Skeletal muscle tissue (tissue), 4 donors: Measurements from ENCODE around the gene LINGO1. TPM values are rescaled to one million over a fixed set of nuclear protein-coding genes. Genes with fewer than 3 reads are reported as not detected.

ENCODE experiments used
- H3K27ac ChIP-seq: one replicate; pipeline ENCODE4 v1.7.0; 2013; ENCODE audit warnings: mild to moderate bottlenecking, low read depth, low read length, inconsistent platforms
- H3K27me3 ChIP-seq, 3 donors: one replicate each; pipeline ENCODE4 v1.7.0; 2013; ENCODE audit warnings: low read length in 3 of 3; ENCODE audit not compliant: control insufficient read depth in 3 of 3, insufficient read depth in 3 of 3
- H3K36me3 ChIP-seq, 3 donors: one replicate each; pipeline ENCODE4 v1.7.0; 2013; ENCODE audit warnings: low read length in 3 of 3; ENCODE audit not compliant: control insufficient read depth in 3 of 3, insufficient read depth in 3 of 3
- H3K4me1 ChIP-seq, 3 donors: one replicate each; pipeline ENCODE4 v1.7.0; 2013; ENCODE audit warnings: low read length in 3 of 3, mild to moderate bottlenecking in 3 of 3; ENCODE audit not compliant: control insufficient read depth in 3 of 3, insufficient read depth in 3 of 3
- H3K4me3 ChIP-seq, 3 donors: one replicate each; pipeline ENCODE4 v1.7.0; 2013; ENCODE audit warnings: low read length in 3 of 3
- H3K9ac ChIP-seq, 3 donors: one replicate each; pipeline ENCODE4 v1.7.0; 2013; ENCODE audit warnings: low read length in 3 of 3, mild to moderate bottlenecking in 3 of 3, moderate library complexity in 2 of 3, low read depth in 1 of 3
- H3K9me3 ChIP-seq, 3 donors: one replicate each; pipeline ENCODE4 v1.7.0; 2013; ENCODE audit warnings: low read length in 3 of 3; ENCODE audit not compliant: control insufficient read depth in 3 of 3
- total RNA-seq: library from RNA; depleted of rRNA; stranded (reverse); fragments of >200 nt; gene quantifications from one replicate; pipeline ENCODE4 v1.2.3, GENCODE V29; 2014
- donor health status: Osteomylitis.

The LINGO1 gene
- total RNA-seq, 1 donor from 2014 or later: 3.7 TPM

DNA sequence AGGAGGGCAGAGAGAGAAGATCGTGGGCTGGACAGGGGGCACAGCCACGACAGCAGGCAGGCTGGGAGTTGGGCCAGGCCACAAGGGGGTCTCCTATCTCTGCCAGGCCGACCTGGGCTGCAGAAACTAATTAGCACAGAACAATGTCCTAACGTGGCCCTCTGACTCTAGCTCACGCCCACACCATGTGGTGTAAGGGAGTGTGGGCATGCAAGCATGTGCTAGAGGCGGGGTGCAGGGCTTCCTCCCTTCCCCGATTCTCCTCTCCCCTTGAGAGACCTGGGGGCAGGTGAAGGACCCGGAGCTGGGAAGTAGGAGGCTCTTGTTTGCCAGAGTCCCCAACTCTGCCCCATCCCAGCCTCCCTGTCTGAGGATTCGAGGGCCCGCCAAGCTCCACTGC is 65.5 kb downstream of the LINGO1 start:
- H3K4me3 ChIP-seq: no peak overlapping the region
- H3K27me3 ChIP-seq: peaks cover 0 to 5% (median 4%) of the 10 kb centered on the region in 3 donors
- no peaks in the 10 kb centered on the region for H3K36me3 ChIP-seq
- H3K4me1 ChIP-seq: no peaks in the 10 kb centered on the region
- no peak overlapping the region for H3K27ac ChIP-seq
- no peak overlapping the region for H3K9ac ChIP-seq
- H3K9me3 ChIP-seq: no peaks in the 10 kb centered on the region

DNA sequence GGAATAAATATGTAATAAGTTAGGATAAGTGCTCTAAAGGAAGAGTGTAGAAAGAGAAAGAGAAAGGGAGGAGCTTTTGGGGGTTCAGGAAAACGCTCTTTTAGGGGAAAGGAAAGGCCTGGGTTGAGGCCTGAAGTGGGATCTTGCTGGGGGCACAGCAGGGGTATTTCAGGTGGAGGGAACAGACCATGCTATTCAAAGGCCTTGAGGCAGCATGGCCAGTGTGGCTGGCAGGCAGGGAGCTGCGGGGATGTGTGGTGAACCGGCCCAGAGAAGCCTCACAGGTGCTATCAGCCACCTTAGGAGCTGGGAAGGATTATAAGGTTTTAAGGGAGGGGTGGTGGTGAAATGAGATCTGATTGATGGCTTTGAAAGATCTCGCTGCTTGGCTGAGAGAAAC is 66.6 kb downstream of the LINGO1 start:
- H3K27me3 ChIP-seq: peaks cover 0 to 5% (median 4%) of the 10 kb centered on the region in 3 donors
- no peaks in the 10 kb centered on the region for H3K36me3 ChIP-seq

GRCh38 chr15:77565378-77565915 is 67.3 kb downstream of the LINGO1 start:
- H3K27ac ChIP-seq: no peak overlapping the region
- H3K9me3 ChIP-seq: no peaks in the 10 kb centered on the region
- no peaks in the 10 kb centered on the region for H3K36me3 ChIP-seq
- no peak overlapping the region for H3K9ac ChIP-seq
- H3K27me3 ChIP-seq: peaks cover 0 to 5% (median 4%) of the 10 kb centered on the region in 3 donors
- H3K4me1 ChIP-seq: no peaks in the 10 kb centered on the region
- no peak overlapping the region for H3K4me3 ChIP-seq

More for the DNA sequence above, 66.6 kb downstream of the LINGO1 start:
- no peak overlapping the region for H3K4me3 ChIP-seq
- no peak overlapping the region for H3K27ac ChIP-seq
- no peaks in the 10 kb centered on the region for H3K4me1 ChIP-seq
- H3K9ac ChIP-seq: no peak overlapping the region
- no peaks in the 10 kb centered on the region for H3K9me3 ChIP-seq

GRCh38 chr15:77564938-77565337 is 67.8 kb downstream of the LINGO1 start:
- H3K4me3 ChIP-seq: no peak overlapping the region
- H3K9ac ChIP-seq: no peak overlapping the region
- no peaks in the 10 kb centered on the region for H3K9me3 ChIP-seq
- no peaks in the 10 kb centered on the region for H3K36me3 ChIP-seq
- no peak overlapping the region for H3K27ac ChIP-seq
- H3K4me1 ChIP-seq: no peaks in the 10 kb centered on the region
- H3K27me3 ChIP-seq: peaks cover 0 to 5% (median 4%) of the 10 kb centered on the region in 3 donors

DNA sequence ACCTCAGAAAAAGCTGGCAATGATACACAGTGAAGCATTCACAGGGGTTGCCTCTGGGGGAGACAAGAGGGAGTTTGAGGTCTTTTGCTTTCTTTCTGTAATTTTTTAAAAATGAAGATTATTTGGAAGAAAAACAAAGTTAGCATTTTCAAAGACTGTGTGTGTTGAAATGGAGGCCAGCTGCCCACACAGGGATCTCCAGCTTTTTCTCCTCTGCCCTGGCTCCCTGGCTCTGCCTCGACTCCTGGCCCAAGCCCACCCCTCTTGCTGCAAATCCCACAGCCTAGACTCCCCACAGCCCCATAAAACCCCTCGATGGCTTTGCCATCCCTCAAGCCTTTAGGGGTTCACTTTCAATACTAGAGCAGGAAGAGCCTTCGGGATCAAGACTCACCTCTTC is 68.4 kb downstream of the LINGO1 start:
- Histone ChIP-seq H3K27me3 (peaks cover 0 to 5% (median 4%) of the 10 kb centered on the region in 3 donors), H3K9ac (no peak overlapping the region), H3K4me3 (no peak overlapping the region), H3K36me3 (no peaks in the 10 kb centered on the region), H3K27ac (no peak overlapping the region), H3K4me1 (no peaks in the 10 kb centered on the region), H3K9me3 (no peaks in the 10 kb centered on the region)

GRCh38 chr15:77563623-77564156 is 69.0 kb downstream of the LINGO1 start:
- Histone ChIP-seq H3K4me1 (no peaks in the 10 kb centered on the region), H3K9ac (no peak overlapping the region), H3K9me3 (no peaks in the 10 kb centered on the region)

More at GRCh38 chr15:77563623-77564156, 69.0 kb downstream of the LINGO1 start:
- Histone ChIP-seq H3K36me3 (no peaks in the 10 kb centered on the region), H3K27ac (no peak overlapping the region), H3K27me3 (peaks cover 0 to 5% (median 4%) of the 10 kb centered on the region in 3 donors), H3K4me3 (no peak overlapping the region)

Other genes with a start within 250 kb of the LINGO1 start
- gene PEAK1, start 212.8 kb downstream of the LINGO1 start, total RNA-seq: 60.0 TPM
- 30.3 TPM for gene HMG20A, start 212.0 kb downstream of the LINGO1 start, total RNA-seq